Small intestine (tissue), 7 donors: ENCODE data around the gene LRRC61. TPM values are rescaled to one million over a fixed set of nuclear protein-coding genes. Genes with fewer than 3 reads are reported as not detected.
"Not testable (repeated sequence)": the region's sequence is repeated elsewhere in the genome, so short reads cannot be mapped to it uniquely, and the experiment has no call there.

ENCODE experiments used
- DNase-seq, 2 donors: peaks; one replicate each; pipeline versions ENCODE4 v3.0.0 to v3.0.0-alpha.2; 2013
- FAIRE-seq: peaks from 2 replicates; lab custom pipeline; 2012; peaks lifted over from hg19 to GRCh38; lab: Jason Lieb, UNC
- H3K27ac ChIP-seq, 3 donors: one replicate each; pipeline ENCODE4 v1.5.1; 2013; ENCODE audit warnings: low read length in 2 of 3, mild to moderate bottlenecking in 2 of 3, control low read depth in 1 of 3, inconsistent platforms in 1 of 3, low read depth in 1 of 3, moderate library complexity in 1 of 3
- H3K27me3 ChIP-seq, 3 donors: one replicate each; pipeline ENCODE4 v1.6.1; 2013; ENCODE audit warnings: low read length in 3 of 3, inconsistent platforms in 1 of 3; ENCODE audit not compliant: control insufficient read depth in 3 of 3, insufficient read depth in 3 of 3
- H3K36me3 ChIP-seq, 3 donors: one replicate each; pipeline ENCODE4 v1.6.1; 2013; ENCODE audit warnings: low read length in 3 of 3, inconsistent platforms in 1 of 3, low read depth in 1 of 3, mild to moderate bottlenecking in 1 of 3, moderate library complexity in 1 of 3; ENCODE audit not compliant: control insufficient read depth in 3 of 3, insufficient read depth in 2 of 3
- H3K4me1 ChIP-seq, 3 donors: one replicate each; pipeline ENCODE4 v1.6.1; 2013; ENCODE audit warnings: low read length in 2 of 3, inconsistent platforms in 1 of 3, low read depth in 1 of 3, mild to moderate bottlenecking in 1 of 3, moderate library complexity in 1 of 3; ENCODE audit not compliant: control insufficient read depth in 3 of 3, insufficient read depth in 2 of 3
- H3K4me3 ChIP-seq, 3 donors: one replicate each; pipeline ENCODE4 v1.5.1; 2013; ENCODE audit warnings: low read length in 3 of 3, control low read depth in 1 of 3, inconsistent platforms in 1 of 3, low read depth in 1 of 3, mild to moderate bottlenecking in 1 of 3, moderate library complexity in 1 of 3
- H3K9me3 ChIP-seq, 2 donors: one replicate each; pipeline ENCODE4 v1.6.1; 2013; ENCODE audit warnings: low read depth in 1 of 2, low read length in 1 of 2; ENCODE audit not compliant: control insufficient read depth in 2 of 2, insufficient read depth in 1 of 2
- WGBS, 3 donors: extraction: QIAGEN DNeasy Blood & Tissue Kit; methylation state at CpG; one replicate each; pipeline ENCODE4 v1.1.7; 2013; 5-methylcytosine and 5-hydroxymethylcytosine counted together
- polyA plus RNA-seq, 4 donors: library from polyadenylated mRNA; stranded (reverse) in 3 of 4; unstranded in 1 of 4; fragments of 200-250 nt in 3 of 4; fragments of 120-200 nt in 1 of 4; gene quantifications; one replicate each; pipeline versions ENCODE4 v1.2.1 to v1.2.3, GENCODE V29; 2013
- donor health status: healthy with polysubstance abuse.
- donor health status: control.
- donor health status: control.
- donor health status: Bipolar disorder and iron deficiency.
- donor health status: healthy.

LRRC61 gene
- polyA plus RNA-seq, 4 donors, result 5.6 to 23.6 (median 12.3) TPM

GRCh38 chr7:150304499-150305258 lies 18.5 kb upstream of the LRRC61 start:
- not testable (repeated sequence) for H3K27ac ChIP-seq, FAIRE-seq, H3K9me3 ChIP-seq, H3K27me3 ChIP-seq, DNase-seq, H3K4me3 ChIP-seq, H3K4me1 ChIP-seq, H3K36me3 ChIP-seq
- WGBS, 3 donors, result 53 to 66% (median 62%) methylated on average over 7 to 8 of the region's 8 CpGs

- DNase-seq, H3K9me3 ChIP-seq, H3K4me1 ChIP-seq, H3K27ac ChIP-seq, FAIRE-seq, H3K27me3 ChIP-seq, H3K36me3 ChIP-seq, H3K4me3 ChIP-seq: not testable (repeated sequence)
- 68 to 78% (median 74%) methylated on average over 10 to 11 of the region's 11 CpGs for WGBS, 3 donors
Observed at GRCh38 chr7:150305259-150305902, 17.8 kb upstream of the LRRC61 start.

GRCh38 chr7:150305903-150306284 lies 17.3 kb upstream of the LRRC61 start:
- WGBS, 3 donors, result 35 to 69% (median 41%) methylated on average over 2 of the region's 2 CpGs
- FAIRE-seq, DNase-seq, H3K4me1 ChIP-seq, H3K4me3 ChIP-seq, H3K27me3 ChIP-seq, H3K9me3 ChIP-seq, H3K27ac ChIP-seq, H3K36me3 ChIP-seq: not testable (repeated sequence)

GRCh38 chr7:150306377-150306776 lies 16.8 kb upstream of the LRRC61 start:
- not testable (repeated sequence) for H3K36me3 ChIP-seq, H3K27ac ChIP-seq, H3K4me3 ChIP-seq, H3K27me3 ChIP-seq, FAIRE-seq, H3K9me3 ChIP-seq, H3K4me1 ChIP-seq, DNase-seq
- WGBS, 3 donors, result 54 to 78% (median 70%) methylated on average over 5 of the region's 5 CpGs

GRCh38 chr7:150307129-150307528 lies 16.0 kb upstream of the LRRC61 start:
- Histone ChIP-seq H3K27ac (no peak overlapping the region), H3K4me1 (no peaks in the 10 kb centered on the region), H3K4me3 (no peak overlapping the region), H3K9me3 (no peaks in the 10 kb centered on the region), H3K36me3 (no peaks in the 10 kb centered on the region), H3K27me3 (no peaks in the 10 kb centered on the region)
- DNase-seq (no peak), FAIRE-seq (no peak)
- 82 to 88% (median 86%) methylated on average over 3 of the region's 3 CpGs for WGBS, 3 donors

GRCh38 chr7:150307904-150308303 lies 15.3 kb upstream of the LRRC61 start:
- WGBS, 3 donors, result 55 to 82% (median 77%) methylated on average over 9 of the region's 9 CpGs
- no peak overlapping the region for H3K4me3 ChIP-seq
- H3K27ac ChIP-seq, result no peak overlapping the region
- no peaks in the 10 kb centered on the region for H3K9me3 ChIP-seq
- no peaks in the 10 kb centered on the region for H3K27me3 ChIP-seq
- no peaks in the 10 kb centered on the region for H3K36me3 ChIP-seq
- DNase-seq (no peak), FAIRE-seq (no peak)
- no peaks in the 10 kb centered on the region for H3K4me1 ChIP-seq

GRCh38 chr7:150308575-150308974 lies 14.6 kb upstream of the LRRC61 start:
- FAIRE-seq, result no peak

GRCh38 chr7:150311146-150311545 lies 12.0 kb upstream of the LRRC61 start:
- no peak overlapping the region for H3K27ac ChIP-seq
- 90 to 98% (median 94%) methylated on average over 4 of the region's 4 CpGs for WGBS, 3 donors
- H3K36me3 ChIP-seq, result peaks cover 0 to 7% (median 0%) of the 10 kb centered on the region in 3 donors
- FAIRE-seq (no peak), DNase-seq (no peak)
- no peaks in the 10 kb centered on the region for H3K9me3 ChIP-seq
- H3K4me1 ChIP-seq, result peaks cover 0 to 1% (median 0%) of the 10 kb centered on the region in 3 donors
- H3K4me3 ChIP-seq, result no peak overlapping the region
- no peaks in the 10 kb centered on the region for H3K27me3 ChIP-seq

More at GRCh38 chr7:150308575-150308974, 14.6 kb upstream of the LRRC61 start:
- no peak for DNase-seq
- no peak overlapping the region for H3K27ac ChIP-seq
- no peak overlapping the region for H3K4me3 ChIP-seq
- H3K9me3 ChIP-seq, result no peaks in the 10 kb centered on the region
- H3K36me3 ChIP-seq, result no peaks in the 10 kb centered on the region
- H3K4me1 ChIP-seq, result no peaks in the 10 kb centered on the region
- H3K27me3 ChIP-seq, result no peaks in the 10 kb centered on the region
